H9 (cell line): ENCODE data around the gene HACL1. TPM values are rescaled to one million over a fixed set of nuclear protein-coding genes. Genes with fewer than 3 reads are reported as not detected.

Experiments used
- DNase-seq: peaks from one replicate; pipeline ENCODE4 v3.0.0-alpha.2; 2017
- H2AFZ ChIP-seq: one replicate; pipeline ENCODE4 v1.6.1; 2013; ENCODE audit warnings: mild to moderate bottlenecking, low read length, control low read depth, moderate library complexity
- H2AK5ac ChIP-seq: 2 replicates; pipeline ENCODE4 v1.6.1; 2013; ENCODE audit warnings: low read length, control low read depth, mixed read lengths; ENCODE audit not compliant: insufficient read length
- H2BK120ac ChIP-seq: one replicate; pipeline ENCODE4 v1.6.1; 2013; ENCODE audit warnings: low read depth, mild to moderate bottlenecking, low read length, control low read depth, inconsistent platforms; ENCODE audit not compliant: poor library complexity, severe bottlenecking
- H2BK12ac ChIP-seq: 2 replicates; pipeline ENCODE4 v1.6.1; 2013; ENCODE audit warnings: low read length, control low read depth, mixed read lengths, low read depth; ENCODE audit not compliant: insufficient read length
- H2BK15ac ChIP-seq: 2 replicates; pipeline ENCODE4 v1.6.1; 2013; ENCODE audit warnings: low read depth, low read length, control low read depth
- H2BK20ac ChIP-seq: one replicate; pipeline ENCODE4 v1.6.1; 2013; ENCODE audit warnings: low read depth, mild to moderate bottlenecking, low read length, control low read depth, inconsistent platforms; ENCODE audit not compliant: poor library complexity, severe bottlenecking
- H2BK5ac ChIP-seq: 2 replicates; pipeline ENCODE4 v1.6.1; 2013; ENCODE audit warnings: low read length, control low read depth, mixed read lengths; ENCODE audit not compliant: insufficient read length
- H3K14ac ChIP-seq: 2 replicates; pipeline ENCODE4 v1.6.1; 2013; ENCODE audit warnings: low read length, control low read depth; ENCODE audit not compliant: insufficient read depth
- H3K18ac ChIP-seq: 2 replicates; pipeline ENCODE4 v1.6.1; 2013; ENCODE audit warnings: low read depth, mild to moderate bottlenecking, mixed read lengths, low read length, control low read depth; ENCODE audit not compliant: insufficient read length
- H3K23ac ChIP-seq: 2 replicates; pipeline ENCODE4 v1.6.1; 2013; ENCODE audit warnings: low read length, control low read depth, mixed read lengths, low read depth; ENCODE audit not compliant: insufficient read length
- H3K23me2 ChIP-seq: 2 replicates; pipeline ENCODE4 v1.6.1; 2013; ENCODE audit warnings: low read depth, mild to moderate bottlenecking, mixed read lengths, low read length, control low read depth; ENCODE audit not compliant: insufficient read length, poor library complexity, severe bottlenecking
- H3K27ac ChIP-seq: 2 replicates; pipeline ENCODE4 v1.5.1; 2013; ENCODE audit warnings: low read length, control low read depth, mixed read lengths, low read depth; ENCODE audit not compliant: insufficient read length
- H3K27me3 ChIP-seq: 2 replicates; pipeline ENCODE4 v1.6.1; 2013; ENCODE audit warnings: low read length, control low read depth, inconsistent platforms; ENCODE audit not compliant: insufficient read depth
- H3K4ac ChIP-seq: 2 replicates; pipeline ENCODE4 v1.6.1; 2013; ENCODE audit warnings: low read depth, mild to moderate bottlenecking, control low read depth, inconsistent platforms, low read length, moderate library complexity
- H3K4me1 ChIP-seq: 2 replicates; pipeline ENCODE4 v1.6.1; 2013; ENCODE audit warnings: low read length, control low read depth, inconsistent platforms; ENCODE audit not compliant: insufficient read depth
- H3K4me2 ChIP-seq: 2 replicates; pipeline ENCODE4 v1.6.1; 2013; ENCODE audit warnings: low read length, control low read depth, mixed read lengths; ENCODE audit not compliant: insufficient read length, insufficient read depth
- H3K56ac ChIP-seq: 2 replicates; pipeline ENCODE4 v1.6.1; 2013; ENCODE audit warnings: low read depth, mild to moderate bottlenecking, mixed read lengths, low read length, control low read depth; ENCODE audit not compliant: insufficient read length
- H3K79me1 ChIP-seq: 2 replicates; pipeline ENCODE4 v1.6.1; 2013; ENCODE audit warnings: low read depth, mild to moderate bottlenecking, moderate library complexity, low read length, control low read depth, inconsistent platforms; ENCODE audit not compliant: insufficient read depth, poor library complexity, severe bottlenecking
- H3K79me2 ChIP-seq: 2 replicates; pipeline ENCODE4 v1.6.1; 2013; ENCODE audit warnings: low read length, control low read depth, inconsistent platforms; ENCODE audit not compliant: insufficient read depth
- H3K9ac ChIP-seq: 2 replicates; pipeline ENCODE4 v1.6.1; 2013; ENCODE audit warnings: low read length, control low read depth, mixed read lengths; ENCODE audit not compliant: insufficient read length; ENCODE audit errors: extremely low read depth
- H3K9me3 ChIP-seq: one replicate; pipeline ENCODE4 v1.6.1; 2013; ENCODE audit warnings: low read depth, low read length, inconsistent platforms; ENCODE audit not compliant: control insufficient read depth
- H3T11ph ChIP-seq: one replicate; pipeline ENCODE4 v1.6.1; 2013; ENCODE audit warnings: mild to moderate bottlenecking, low read length, control low read depth, inconsistent platforms
- H4K20me1 ChIP-seq: one replicate; pipeline ENCODE4 v1.6.1; 2013; ENCODE audit not compliant: control insufficient read depth, insufficient read length, insufficient read depth
- H4K5ac ChIP-seq: 2 replicates; pipeline ENCODE4 v1.6.1; 2013; ENCODE audit warnings: low read depth, mild to moderate bottlenecking, mixed read lengths, low read length, control low read depth; ENCODE audit not compliant: insufficient read length
- H4K8ac ChIP-seq: replicated peaks from 2 replicates; pipeline ENCODE4 v1.6.1; 2013; ENCODE audit warnings: low read length, control low read depth, mixed read lengths, low read depth; ENCODE audit not compliant: insufficient read length
- H4K91ac ChIP-seq: 2 replicates; pipeline ENCODE4 v1.6.1; 2013; ENCODE audit warnings: low read depth, mild to moderate bottlenecking, moderate library complexity, mixed read lengths, low read length, control low read depth; ENCODE audit not compliant: insufficient read length
- H3K27ac Mint-ChIP-seq, 3 experiments: 2 replicates in 2 of 3; 3 replicates in 1 of 3; pipeline ENCODE4 v1.8.0; 2020 to 2021; ENCODE audit warnings: mixed read lengths in 3 of 3, mild to moderate bottlenecking in 1 of 3, moderate library complexity in 1 of 3
- H3K27me3 Mint-ChIP-seq: 2 replicates; pipeline ENCODE4 v1.8.0; 2021; ENCODE audit warnings: low read depth, mild to moderate bottlenecking, moderate library complexity, mixed read lengths
- H3K36me3 Mint-ChIP-seq, 3 experiments: 2 replicates in 2 of 3; 3 replicates in 1 of 3; pipeline ENCODE4 v1.8.0; 2020 to 2021; ENCODE audit warnings: low read depth in 3 of 3, mixed read lengths in 3 of 3; ENCODE audit not compliant: insufficient read depth in 1 of 3
- H3K4me1 Mint-ChIP-seq, 2 experiments: 2 replicates each; pipeline ENCODE4 v1.8.0; 2020; ENCODE audit warnings: mixed read lengths in 2 of 2
- H3K4me3 Mint-ChIP-seq, 2 experiments: 2 replicates in 1 of 2; 3 replicates in 1 of 2; pipeline ENCODE4 v1.8.0; 2020 to 2021; ENCODE audit warnings: mild to moderate bottlenecking in 2 of 2, mixed read lengths in 2 of 2, moderate library complexity in 1 of 2
- H3K9me3 Mint-ChIP-seq, 2 experiments: 2 replicates in 1 of 2; 3 replicates in 1 of 2; pipeline ENCODE4 v1.8.0; 2020; ENCODE audit warnings: mild to moderate bottlenecking in 2 of 2, mixed read lengths in 2 of 2, moderate library complexity in 1 of 2
- CTCF ChIP-seq: fragments of 200-600 bp; sonication (generic); conservative IDR thresholded peaks from 3 replicates; pipeline ENCODE4 v1.8.0; 2021; ENCODE audit warnings: antibody characterized with exemption, mild to moderate bottlenecking
- WGBS: extraction: QIAGEN DNeasy Blood & Tissue Kit; methylation state at CpG from one replicate; pipeline ENCODE4 v1.1.7; 2013; ENCODE audit warnings: missing lambda C conversion rate, low lambda C conversion rate, mixed read lengths; ENCODE audit not compliant: insufficient read length; ENCODE audit errors: extremely low coverage; 5-methylcytosine and 5-hydroxymethylcytosine counted together
- total RNA-seq: library from RNA; stranded (reverse); gene quantifications from 2 replicates; pipeline ENCODE4 v1.2.1, GENCODE V29; 2021

Gene HACL1
- total RNA-seq, 1 experiment from 2014 or later: 52.6 TPM

- no peak overlapping the region for H4K5ac ChIP-seq
- no peak overlapping the region for H3K9ac ChIP-seq
- no peak overlapping the region for H3K23ac ChIP-seq
- no peak overlapping the region for H3K27ac Mint-ChIP-seq
- H3K27ac ChIP-seq: no peak overlapping the region
- H3K18ac ChIP-seq: no peak overlapping the region
- no CpG with 5 or more reads among the region's 1 CpG for WGBS
- no peak for TF ChIP-seq CTCF
- H4K20me1 ChIP-seq: no peaks in the 10 kb centered on the region
- no peak overlapping the region for H2AFZ ChIP-seq
- H3K4ac ChIP-seq: no peak overlapping the region
- H2BK5ac ChIP-seq: no peak overlapping the region
- H3K79me2 ChIP-seq: no peaks in the 10 kb centered on the region
- no peak overlapping the region for H2AK5ac ChIP-seq
- no peak overlapping the region for H2BK20ac ChIP-seq
- H3K79me1 ChIP-seq: no peaks in the 10 kb centered on the region
- H3K27me3 Mint-ChIP-seq: no peaks in the 10 kb centered on the region
- no peaks in the 10 kb centered on the region for H3K9me3 ChIP-seq
- no peak overlapping the region for H2BK120ac ChIP-seq
- no peak for DNase-seq
- H3K4me3 Mint-ChIP-seq: no peak overlapping the region
- no peaks in the 10 kb centered on the region for H3K4me1 ChIP-seq
- no peaks in the 10 kb centered on the region for H3K23me2 ChIP-seq
- H2BK15ac ChIP-seq: no peak overlapping the region
- no peak overlapping the region for H4K91ac ChIP-seq
- no peak overlapping the region for H3K56ac ChIP-seq
- H3T11ph ChIP-seq: no peak overlapping the region
- H2BK12ac ChIP-seq: no peak overlapping the region
- H3K4me2 ChIP-seq: no peak overlapping the region
- H3K27me3 ChIP-seq: no peaks in the 10 kb centered on the region
- no peak overlapping the region for H4K8ac ChIP-seq
- peaks cover 11 to 13% (median 12%) of the 10 kb centered on the region in 3 experiments for H3K36me3 Mint-ChIP-seq
- no peak overlapping the region for H3K14ac ChIP-seq
- peaks cover 11 to 15% of the 10 kb centered on the region in 2 experiments for H3K9me3 Mint-ChIP-seq
- H3K4me1 Mint-ChIP-seq: no peaks in the 10 kb centered on the region
Measured at GRCh38 chr3:15614958-15615357, 13.6 kb upstream of the HACL1 start.
